GM18508 (cell line): ENCODE results near the gene TMEM229A.
"Not testable (repeated sequence)": the region's sequence is repeated elsewhere in the genome, so short reads cannot be mapped to it uniquely, and the experiment has no call there.

ENCODE experiments used
- ATAC-seq: cut with Tn5 transposase; IDR thresholded peaks from one replicate; pipeline ENCODE4 v1.9.1; 2021; ENCODE audit warnings: moderate number of reproducible peaks; ENCODE audit not compliant: insufficient read depth, unreplicated experiment

The TMEM229A gene

DNA sequence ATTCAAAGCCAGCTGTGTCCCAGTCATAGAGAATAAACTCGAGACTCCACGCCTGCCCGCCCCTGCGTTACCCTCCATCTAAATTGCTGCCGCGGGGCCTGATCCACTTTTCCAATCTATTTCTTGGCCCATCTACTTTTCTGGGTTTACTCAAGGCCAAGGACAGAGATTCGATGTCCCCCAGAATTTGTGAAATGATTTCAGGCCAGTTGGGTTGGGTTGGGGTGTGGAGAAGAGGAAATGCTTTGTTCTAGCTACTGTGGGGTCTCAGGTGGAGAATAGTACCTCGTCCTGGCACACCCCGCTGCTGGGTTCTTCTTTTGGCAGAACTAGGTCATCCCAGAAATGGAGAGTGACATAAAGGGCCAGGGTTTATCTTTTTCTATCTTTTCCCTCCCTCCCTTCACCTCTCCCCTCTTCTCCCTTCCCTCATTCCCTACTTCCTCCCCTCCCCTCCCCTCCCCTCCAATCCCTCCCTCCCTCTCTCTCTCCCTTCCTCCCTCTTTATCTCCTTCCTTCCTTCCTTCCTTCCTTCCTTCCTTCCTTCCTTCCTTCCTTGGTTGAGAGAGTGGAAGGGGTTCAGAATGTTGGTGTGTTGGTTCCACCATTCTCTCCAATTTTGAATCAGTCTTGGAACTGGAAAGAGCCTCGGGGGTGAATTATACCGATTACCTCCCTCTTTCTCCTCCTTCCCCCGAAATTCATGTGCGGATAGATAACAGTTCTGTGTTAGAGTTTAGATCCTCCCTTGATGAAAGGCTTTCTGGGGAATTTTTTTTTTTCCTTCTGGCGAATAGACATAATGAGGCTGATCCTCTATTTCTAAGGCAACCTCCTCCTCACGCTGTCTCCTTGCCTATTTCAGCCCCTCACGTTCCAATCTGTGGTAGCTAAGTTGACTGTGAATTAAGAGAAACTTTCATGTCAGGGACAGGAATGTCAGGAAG is 1.2 kb upstream of the TMEM229A start:
- ATAC-seq = no peak

DNA sequence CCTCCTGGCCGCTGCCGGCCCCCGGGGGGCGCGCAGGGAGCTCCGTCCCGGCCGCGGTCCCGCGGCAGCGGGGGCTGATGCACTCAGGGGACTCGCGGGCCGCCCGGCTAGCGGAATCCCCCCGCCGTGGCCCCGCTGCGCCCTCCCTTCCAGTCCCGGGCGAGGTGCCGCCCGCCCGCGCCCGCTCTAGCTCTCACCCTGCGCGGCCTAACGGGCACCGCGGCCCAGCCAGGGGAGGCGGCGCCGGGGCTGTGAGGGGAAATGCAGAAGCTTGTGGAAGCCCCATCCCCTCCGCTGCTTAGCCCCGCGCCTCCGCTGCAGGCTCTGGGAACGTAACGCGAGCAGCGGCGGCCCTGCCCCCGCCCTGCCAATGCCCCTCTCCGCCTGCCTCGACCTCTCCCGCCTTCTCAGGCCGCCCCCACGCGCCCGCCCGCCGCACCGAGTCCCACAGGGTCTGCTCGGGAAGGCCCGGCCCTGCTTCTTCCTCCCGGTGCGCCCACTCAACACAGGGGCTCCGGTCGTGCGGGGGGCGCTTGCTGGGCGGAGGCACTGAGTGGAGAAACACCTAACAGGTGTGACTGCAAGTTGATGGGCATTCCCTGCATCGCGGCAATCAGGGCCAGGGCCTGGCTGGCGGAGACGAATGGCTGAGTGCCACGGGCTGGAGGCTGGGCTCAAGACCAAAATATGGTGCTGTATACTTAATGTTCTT is 384 bp upstream of the TMEM229A start:
- ATAC-seq = no peak

DNA sequence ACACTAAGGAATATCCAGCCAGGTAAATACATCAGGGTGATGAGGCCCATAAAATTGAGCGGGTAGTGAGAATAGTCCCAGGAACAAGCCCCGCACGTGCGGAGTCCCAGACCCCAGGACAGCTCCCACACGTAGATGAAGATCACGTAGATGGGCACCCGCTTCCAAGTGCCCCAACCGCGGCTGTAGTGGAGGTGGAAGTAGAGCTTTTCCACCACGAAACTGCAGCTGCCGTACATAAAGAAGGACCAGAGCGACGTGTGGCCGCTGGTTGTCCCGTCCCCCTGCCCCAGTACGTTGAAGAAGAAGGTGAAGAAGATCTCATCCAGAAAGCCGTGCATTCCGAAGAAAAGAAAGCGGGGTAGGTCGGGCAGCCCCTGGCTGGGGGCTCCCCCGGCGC is 948 bp downstream of the TMEM229A start:
- no peak for ATAC-seq

DNA sequence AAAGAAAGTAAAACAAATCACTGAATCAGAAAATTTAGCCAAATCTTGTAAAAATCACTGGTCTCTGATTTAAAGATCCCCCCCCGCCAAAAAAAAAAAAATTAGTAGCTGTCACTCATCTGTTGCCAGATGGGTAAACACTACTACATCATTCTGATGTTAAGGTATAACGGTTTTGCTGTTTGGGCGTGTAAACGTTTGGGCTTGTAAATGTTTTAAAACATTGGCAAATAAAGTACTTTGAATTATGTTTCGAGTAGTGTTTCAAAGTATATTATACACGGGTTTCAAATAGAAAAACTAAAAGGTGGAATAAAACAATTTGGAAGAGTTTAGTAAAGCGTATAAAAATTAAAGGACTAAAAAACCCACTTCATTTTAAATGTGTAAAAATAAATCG is 1.5 kb downstream of the TMEM229A start:
- no peak for ATAC-seq

DNA sequence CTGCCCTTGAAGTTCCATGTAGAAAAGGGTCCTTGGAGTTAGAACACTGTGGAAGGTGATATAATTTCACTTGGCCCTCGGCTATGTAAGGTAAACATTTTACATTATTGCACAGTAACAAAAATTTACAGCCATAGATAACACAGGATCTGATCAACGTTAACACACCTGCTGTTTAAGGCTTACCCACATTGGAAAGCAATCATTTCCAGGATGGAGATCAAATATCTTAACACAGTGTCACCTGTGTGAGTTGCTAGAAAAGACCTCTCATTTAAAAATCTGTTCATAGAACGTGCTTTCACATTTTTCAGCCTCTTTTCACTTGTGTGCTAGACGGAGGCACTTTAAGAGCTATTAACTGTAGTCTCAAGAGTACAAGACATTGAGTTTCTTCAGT is 1.9 kb downstream of the TMEM229A start:
- ATAC-seq = no peak

DNA sequence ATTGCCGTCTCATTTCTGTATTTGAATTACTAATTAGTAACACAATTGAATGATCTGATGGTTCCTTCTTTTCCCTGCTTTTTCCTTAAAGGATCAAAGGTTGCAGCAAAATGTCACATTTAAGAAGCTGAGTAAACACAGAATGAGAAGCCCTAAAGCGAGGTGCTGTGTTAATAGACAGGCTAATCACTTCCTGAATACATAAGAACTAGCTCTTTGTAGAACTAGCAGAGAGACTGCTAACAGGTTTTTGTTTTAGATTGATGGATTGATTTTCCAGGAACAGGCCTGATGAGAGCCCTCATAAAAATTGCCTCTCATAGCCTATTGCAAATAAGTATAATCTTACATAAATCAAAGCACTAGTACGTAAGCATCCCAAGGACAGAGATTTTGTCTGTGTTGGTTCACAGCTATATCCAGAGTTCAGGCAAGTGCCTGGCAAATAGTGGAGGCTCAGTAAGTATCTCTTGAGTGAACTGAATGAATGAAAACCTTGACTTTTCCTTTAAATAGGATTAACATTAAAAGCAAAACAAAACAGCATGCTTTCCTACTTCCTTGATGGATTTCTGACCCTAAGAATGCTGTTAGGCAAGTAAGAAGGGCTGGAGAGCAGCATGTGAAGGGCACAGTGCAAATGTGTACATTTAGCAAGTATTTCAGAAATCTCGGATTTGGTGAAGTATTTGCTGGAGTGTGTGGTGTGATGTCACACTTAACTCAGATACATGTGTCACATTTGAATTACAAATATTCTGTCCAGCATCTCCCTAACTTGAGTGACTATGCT is 3.3 kb downstream of the TMEM229A start:
- no peak for ATAC-seq

DNA sequence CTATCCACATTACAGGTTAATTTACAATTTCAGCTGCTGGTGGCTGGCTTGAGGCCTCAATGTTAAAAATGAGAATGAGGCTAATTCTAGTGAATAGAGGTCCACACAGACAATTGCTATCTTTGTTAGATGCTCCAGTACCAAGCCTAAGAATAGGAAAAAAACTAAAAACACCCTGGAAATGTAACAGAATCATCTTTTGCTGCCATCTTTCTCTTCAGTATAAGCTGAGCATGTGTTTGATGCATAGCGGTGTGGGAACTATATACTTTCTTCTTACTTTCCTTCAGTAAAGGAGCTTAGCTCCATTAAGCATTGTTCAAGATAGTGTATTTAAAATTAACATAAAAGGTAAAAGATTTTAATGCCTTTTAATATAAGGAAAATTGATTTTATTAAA is 5.6 kb downstream of the TMEM229A start:
- no peak for ATAC-seq

DNA sequence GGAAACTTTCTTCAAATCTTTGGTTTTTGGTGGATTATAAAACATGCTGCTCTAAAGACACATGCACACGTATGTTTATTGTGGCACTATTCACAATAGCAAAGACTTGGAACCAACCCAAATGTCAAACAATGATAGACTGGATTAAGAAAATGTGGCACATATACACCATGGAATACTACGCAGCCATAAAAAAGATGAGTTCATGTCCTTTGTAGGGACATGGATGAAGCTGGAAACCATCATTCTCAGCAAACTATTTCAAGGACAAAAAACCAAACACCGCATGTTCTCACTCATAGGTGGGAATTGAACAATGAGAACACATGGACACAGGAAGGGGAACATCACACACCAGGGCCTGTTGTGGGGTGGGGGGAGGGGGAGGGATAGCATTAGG is 8.5 kb downstream of the TMEM229A start:
- not testable (repeated sequence) for ATAC-seq

DNA sequence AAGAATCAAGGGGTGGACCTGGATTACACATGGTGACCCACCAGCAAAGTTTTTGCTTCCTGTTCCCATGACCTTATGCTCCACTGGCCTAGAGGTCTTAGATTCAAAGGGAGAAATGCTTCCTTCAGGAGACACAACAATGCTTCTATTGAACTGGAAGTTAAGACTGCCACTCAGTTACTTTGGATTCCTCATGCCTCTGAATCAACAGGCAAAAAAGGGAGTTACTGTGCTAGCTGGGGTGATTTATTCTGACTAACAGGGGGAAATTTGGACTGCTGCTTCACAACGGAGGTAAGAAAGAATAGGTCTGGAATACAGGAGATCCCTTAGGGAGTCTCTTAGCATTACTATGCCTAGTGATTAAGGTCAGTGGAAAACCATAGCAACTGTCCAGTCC is 10.3 kb downstream of the TMEM229A start:
- no peak for ATAC-seq

DNA sequence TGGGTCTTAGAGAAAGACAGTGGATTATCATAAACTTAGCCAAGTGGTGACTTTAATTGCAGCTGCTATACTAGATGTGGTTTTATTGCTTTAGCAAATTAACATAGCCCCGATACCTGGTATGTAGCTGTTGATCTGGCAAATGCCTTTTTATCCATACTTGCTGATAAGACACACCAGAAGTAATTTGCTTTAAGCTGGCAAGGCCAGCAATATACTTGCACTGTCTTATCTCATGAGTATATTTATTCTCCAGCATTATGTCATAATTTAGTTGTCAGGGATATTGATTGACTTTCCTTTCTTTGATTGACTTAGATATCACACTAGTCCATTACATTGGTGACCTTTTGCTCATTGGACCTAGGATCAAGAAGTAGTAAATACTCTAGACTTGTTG is 12.8 kb downstream of the TMEM229A start:
- ATAC-seq = no peak

DNA sequence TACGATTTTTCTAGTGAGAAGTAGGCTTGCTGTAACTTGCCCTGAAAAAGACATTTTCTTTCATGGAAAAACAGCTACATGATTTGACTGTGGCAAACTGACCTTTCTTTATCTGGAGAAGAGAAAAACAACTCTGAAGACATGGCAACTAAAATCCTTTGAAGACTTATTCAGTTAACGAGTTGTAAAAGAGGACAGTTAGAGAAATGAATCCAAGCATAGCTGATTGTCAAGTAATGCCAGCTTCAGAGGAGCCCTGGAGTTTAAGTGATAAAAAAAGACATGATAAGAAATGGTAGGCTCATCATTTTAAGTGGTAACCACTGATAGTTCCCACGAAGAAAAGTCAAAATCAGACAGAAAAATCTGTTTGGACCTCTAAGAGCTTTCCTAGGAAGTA is 19.6 kb downstream of the TMEM229A start:
- ATAC-seq = no peak

DNA sequence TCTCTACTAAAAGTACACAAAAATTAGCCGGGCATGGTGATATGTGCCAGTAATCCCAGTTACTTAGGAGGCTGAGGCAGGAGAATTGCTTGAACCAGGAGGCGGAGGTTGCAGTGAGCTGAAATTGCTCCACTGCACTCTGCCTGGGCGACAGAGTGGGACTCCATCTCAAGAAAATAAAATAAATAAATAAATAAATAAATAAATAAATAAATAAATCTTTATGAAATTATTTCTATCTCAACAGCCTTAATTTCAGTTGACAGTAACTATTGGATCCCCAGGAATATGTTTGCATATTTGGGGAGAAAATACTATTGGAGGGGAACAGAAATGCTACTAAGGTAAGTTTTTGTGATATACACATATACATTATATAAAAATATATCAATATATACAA is 20.0 kb downstream of the TMEM229A start:
- no peak for ATAC-seq

DNA sequence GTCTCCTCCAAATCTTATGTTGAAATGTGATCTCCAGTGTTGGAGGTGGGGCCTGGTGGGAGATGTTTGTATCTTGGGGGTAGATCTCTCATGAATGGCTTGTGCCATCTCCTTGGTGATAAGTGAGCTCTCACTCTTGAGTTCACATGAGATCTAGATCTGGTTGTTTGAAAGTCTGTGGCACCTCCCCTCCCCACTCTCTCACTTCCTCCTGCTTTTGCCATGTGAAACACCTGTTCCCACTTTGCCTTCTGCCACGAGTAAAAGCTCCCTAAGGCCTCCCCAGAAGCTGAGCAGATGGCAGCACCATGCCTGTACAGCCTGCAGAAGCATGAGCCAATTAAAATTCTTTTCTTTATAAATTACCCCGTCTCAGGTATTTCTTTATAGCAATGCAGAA is 23.5 kb downstream of the TMEM229A start:
- ATAC-seq = no peak

DNA sequence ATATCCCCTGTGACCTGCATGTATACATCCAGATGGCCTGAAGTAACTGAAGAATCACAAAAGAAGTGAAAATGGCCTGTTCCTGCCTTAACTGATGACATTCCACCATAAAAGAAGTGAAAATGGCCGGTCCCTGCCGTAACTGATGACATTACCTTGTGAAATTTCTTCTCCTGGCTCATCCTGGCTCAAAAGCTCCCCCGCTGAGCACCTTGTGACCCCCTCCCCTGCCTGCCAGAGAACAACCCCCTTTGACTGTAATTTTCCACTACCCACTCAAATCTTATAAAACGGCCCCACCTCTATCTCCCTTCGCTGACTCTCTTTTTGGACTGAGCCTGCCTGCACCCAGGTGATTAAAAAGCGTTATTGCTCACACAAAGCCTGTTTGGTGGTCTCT is 24.6 kb downstream of the TMEM229A start:
- not testable (repeated sequence) for ATAC-seq

DNA sequence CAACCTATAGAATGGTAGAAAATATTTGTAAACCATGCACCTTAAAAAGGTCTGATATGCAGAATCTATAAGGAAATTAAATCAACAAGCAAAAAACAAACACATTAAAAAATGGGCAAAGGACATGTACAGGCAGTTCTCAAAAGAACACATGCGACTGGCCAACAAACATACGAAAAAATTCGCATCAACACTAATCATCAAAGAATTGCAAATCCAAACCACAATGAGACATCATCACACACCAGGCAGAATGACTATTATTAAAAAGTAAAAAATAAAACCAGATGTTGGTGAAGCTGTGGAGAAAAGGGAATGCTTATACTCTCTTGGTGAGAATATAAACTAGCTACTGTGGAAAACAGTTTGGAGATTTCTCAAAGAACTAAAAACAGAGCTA is 33.2 kb downstream of the TMEM229A start:
- no peak for ATAC-seq

DNA sequence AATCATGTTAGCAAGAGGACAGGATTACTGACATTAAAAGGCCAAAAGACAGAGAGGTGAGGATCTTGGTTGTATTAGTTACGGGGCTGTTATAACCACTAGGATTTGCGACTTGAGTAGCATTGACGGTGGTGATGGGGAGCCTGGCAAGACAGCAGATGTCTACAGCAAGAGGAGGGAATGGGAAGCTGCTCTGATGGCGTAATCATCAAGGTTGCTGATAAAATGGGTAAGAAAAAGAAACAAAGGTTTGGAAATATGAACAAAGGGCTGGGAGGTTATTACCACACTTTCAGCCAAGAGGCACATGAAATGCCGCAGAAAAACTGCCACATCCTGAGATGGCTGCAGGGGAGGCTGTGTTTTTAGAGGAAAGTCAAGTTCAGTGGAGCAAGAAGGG is 33.9 kb downstream of the TMEM229A start:
- no peak for ATAC-seq

DNA sequence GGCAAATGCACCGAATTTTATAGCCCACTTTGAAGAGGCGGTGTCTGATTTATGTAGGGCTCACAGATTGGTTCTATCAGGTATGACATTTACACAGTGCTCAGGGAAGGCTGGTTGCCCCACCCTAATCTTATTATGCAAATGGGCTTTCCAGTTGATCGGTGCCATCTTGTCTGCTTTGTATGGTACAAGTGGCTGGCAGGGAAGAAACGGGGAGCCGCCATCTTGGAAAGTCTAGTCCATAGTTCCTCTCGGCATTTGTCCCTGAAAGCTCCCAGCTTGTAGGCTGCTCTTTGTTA is 36.6 kb downstream of the TMEM229A start:
- ATAC-seq = no peak

DNA sequence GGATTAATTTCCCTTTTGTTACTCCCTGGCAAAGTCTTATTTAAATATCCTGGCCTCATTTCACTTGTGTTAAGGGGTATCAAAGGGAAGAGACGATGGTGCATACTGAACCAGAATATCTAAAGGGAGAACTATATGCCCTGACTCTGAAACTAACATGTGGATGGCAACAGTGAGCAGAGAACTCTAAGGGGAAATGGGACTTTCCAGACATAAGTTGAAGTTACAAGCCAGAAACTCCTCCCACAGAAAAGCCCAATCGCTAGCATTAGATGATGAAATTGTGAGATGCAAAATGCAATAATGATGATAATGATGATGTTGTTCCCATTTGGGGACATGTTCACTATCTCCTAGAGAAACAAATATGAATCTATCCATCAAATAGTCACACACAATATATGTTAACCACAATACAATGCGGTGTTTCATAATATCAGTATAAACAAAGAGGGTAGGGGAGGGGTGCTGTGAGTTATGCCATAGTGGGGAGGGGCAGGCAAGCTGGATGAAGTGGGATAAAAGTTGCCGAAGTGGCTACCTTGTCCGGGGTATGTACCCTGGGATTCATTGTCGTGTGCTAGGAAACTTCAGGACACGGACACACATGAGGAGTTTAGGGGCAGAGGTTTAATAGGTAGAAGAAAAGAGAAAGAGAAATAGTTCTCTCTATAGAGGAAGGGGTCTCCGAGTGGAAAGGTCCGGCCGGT is 37.1 kb downstream of the TMEM229A start:
- no peak for ATAC-seq

DNA sequence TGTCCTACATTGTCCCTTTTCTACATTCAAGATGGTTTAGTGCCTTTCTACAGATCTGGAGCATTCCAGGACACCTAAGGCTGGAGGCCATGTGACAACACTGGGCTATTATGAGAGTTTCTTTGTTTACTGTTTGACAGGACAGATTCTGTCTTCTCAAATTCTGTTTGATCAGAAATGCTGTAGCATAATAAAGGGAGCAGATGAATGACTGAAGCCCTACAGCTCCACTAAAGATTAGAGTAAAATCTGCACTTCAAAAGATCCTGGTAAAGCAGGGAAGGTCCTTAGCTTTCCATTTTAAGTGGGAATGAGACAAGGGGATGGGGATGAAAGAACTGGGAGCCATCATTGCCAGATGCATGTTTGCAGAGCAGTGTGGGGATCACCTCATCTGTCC is 38.4 kb downstream of the TMEM229A start:
- no peak for ATAC-seq

DNA sequence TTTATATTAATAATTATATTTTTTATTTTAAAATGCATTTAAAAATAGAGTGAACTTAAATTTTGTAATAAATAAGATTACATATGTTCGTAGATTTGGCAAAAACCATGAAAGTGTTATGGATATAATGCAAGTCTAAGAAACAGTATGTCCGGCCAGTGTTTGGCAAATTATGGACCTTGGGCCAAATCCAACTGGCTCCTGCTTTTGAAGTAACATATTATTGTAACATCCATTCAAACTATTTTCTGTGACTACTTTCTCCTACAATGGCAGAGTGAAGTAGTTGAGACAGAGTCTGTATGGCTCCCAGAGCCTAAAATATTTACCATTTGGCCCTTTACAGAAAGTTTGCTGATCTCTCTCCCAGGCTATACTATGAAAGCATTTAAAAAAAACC is 38.9 kb downstream of the TMEM229A start:
- ATAC-seq = no peak
